GM21381 (cell line): Measurements from ENCODE around the gene EPB41L2.

Source experiments
- ATAC-seq: cut with Tn5 transposase; IDR thresholded peaks from one replicate; pipeline ENCODE4 v1.9.1; 2021; ENCODE audit warnings: mild to moderate bottlenecking, moderate library complexity; ENCODE audit not compliant: unreplicated experiment

The EPB41L2 gene

DNA sequence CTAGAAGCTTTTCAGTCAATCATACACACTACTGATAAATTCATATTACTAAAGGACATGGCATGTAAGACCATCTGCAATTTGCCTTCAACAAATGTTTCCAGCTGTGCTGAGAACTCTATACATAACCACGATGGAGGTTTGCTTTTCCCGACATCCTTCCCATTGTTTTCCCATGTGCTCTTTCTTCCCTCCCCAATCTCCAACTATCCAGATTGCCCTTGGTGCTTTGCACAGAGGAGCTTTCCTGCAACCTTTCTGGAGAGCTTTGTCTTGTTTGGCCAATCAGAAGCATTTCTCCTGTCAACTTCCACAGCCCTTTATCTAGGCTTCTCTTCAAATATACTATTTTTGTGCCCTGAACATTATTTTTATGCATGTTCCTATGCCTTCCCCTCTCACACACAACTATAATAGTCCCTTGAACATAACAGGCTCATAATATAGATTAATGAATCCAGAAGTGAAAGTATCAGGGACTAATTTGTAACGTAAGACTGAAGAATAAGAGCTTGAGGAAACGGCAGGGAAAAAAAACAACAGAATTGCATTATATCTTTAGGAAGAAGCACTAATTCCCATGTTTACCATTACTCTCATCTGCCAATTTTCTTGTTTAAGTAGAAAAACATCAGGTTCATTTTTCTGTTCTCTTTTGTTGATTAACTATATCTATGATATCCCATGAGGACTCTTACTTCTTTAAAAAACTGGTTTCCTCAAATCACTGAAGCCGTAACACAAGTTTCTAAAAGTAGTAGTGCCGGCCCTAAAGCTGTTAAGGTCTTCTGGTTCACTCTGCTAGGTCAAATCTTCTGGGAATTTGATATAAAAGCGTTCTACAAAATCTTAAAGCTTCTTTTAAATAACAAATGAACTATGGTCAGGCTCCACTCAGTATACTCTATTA is 215.8 kb downstream of the EPB41L2 start:
- ATAC-seq: no peak

- ATAC-seq: no peak
Measured at GRCh38 chr6:130846501-130846900, 216.5 kb downstream of the EPB41L2 start.

DNA sequence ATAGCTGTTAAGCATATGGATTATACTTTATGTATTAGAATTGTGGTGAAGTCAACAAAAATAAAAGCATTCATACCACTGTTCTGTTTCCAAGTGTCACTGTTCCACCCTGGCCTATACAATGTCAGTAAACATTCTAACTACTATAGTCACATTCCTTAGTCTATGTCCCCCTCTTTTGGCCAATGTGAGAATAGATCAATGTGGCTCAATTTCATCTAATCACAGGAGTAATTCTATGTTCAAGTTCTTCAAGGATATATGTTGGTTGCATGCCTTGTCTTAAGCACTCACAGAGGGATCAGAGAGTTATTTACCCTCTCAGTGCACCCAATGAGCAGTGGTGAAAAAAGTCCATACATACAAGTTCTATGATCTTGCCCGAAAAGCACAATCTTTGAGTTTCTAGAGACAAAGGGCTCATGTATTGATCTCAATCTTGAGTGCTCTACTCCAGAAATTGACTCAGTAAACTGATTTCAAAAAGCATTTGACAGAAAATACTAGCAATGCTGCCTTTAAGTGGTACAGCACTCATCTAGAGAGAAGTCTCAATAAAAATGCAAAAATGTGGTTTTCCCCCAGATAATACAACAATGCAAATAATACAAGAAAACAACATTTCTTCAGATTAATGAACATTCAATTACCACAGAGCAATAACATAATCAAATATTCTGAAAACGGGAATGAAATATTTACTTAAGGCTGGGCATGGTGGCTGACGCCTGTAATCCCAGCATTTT is 219.3 kb downstream of the EPB41L2 start:
- ATAC-seq: peak; percentile 70

DNA sequence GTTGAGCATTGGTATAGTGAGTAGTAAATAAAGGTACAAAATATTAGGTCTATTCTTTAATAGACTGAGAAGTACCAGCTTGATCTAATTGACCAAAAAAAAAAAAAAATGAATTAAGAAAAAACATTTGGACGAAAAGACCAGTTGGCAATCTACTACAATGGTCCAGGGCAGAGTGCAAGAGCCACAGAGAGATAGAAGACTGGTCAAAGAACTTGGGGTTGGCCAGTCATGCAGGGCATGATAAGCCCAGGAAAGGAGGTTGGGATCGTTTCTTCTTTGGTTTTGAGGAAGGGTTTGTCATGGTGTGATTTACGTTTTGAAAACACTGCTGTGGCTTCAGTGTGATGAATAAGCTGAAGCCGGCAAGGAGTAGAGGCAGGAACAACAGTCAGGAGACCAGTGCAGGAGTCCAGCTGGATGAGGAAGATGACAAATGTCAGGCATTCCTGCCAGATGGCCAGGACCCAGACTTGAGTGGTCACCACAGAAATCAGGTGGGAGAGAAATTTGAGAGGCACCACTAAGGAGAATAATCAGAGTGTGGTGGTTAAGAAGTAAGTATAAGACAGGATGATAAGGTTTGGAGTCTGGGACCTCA is 221.8 kb downstream of the EPB41L2 start:
- no peak for ATAC-seq

DNA sequence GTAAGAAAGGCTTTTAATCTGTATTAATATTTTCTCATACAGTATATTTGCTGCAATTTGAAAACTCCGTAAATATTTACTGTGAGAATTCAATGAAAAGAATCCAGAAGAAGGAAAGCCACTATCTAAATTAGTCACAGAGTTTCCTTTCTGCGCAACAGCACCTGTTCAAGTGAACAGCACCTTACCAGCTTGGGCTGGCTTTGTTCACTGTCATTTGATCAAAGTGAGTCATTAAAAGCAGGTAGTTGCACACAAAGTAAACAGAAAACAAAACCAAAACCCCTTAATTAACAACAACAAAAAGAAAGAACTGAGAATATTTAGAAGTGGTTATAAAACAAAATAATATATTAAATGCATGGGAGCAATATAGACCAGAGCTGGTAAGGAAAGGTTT is 223.0 kb downstream of the EPB41L2 start:
- no peak for ATAC-seq

DNA sequence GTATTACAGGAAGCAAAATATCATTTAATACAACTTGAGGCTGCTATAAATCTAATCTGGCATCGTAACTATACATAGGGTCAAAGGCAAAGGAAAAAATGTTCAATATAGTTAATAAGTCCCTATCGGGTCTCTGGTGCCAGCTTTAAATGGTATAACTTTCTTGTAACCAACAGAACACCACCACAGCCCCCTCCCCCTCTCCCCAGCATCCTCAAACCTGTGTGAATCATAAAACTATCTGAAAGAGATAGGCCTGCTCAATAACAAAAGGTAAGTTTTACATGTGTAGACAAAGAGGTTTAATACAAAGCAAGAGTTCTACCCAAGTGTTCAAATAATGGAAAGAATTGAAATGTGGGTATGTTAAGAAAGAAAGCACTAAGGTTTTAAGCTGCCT is 223.7 kb downstream of the EPB41L2 start:
- ATAC-seq: no peak

DNA sequence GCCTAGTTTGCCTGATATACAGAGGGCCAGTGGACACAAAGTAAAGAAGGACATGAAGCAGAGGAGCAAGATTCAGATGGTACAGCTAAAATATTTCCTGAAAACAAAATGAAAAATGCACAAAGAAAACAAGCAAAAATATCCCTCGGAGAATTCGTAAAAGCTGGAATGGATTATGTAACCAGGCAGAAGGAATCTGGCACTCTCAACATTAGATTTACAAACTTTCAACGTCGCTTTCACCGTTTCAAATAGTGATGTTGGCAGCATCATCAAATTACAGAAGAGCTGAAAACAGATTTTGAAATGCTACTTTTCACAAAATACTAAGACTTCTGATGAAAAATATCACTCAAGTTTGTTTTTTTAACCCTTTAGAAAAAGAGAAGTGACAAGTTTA is 224.1 kb downstream of the EPB41L2 start:
- ATAC-seq: no peak

DNA sequence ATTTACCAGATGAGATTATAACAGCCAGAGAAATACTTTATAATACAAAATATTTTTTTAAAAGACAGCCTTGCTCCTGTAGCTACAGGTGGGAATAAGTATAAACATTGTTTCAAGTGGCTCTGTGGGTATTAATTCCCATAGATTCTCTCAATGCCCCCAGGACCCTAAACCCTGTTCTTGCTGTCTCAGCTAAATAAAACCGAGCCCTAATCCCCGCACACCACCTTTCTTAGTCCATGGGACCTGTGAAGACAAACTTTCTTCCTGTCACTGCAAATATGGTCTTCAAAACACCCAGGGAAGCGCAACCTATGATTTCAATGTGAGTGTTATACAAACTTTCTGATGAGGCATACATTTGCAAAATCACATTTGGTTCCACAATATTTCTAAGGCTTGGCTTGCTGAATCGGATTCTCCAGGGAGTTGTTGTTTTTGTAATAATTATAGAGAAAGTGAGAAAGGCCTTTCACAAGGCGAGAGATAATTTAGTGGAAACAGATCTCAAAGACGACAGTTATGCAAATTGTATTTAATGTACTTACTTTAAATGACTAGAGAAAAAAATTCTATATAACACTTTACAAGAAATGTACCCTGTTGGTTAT is 224.7 kb downstream of the EPB41L2 start:
- ATAC-seq: no peak

GRCh38 chr6:130837067-130837466 is 226.0 kb downstream of the EPB41L2 start:
- no peak for ATAC-seq

GRCh38 chr6:130836055-130836640 is 226.9 kb downstream of the EPB41L2 start:
- no peak for ATAC-seq

- no peak for ATAC-seq
Measured at GRCh38 chr6:130834482-130835251, 228.4 kb downstream of the EPB41L2 start.

DNA sequence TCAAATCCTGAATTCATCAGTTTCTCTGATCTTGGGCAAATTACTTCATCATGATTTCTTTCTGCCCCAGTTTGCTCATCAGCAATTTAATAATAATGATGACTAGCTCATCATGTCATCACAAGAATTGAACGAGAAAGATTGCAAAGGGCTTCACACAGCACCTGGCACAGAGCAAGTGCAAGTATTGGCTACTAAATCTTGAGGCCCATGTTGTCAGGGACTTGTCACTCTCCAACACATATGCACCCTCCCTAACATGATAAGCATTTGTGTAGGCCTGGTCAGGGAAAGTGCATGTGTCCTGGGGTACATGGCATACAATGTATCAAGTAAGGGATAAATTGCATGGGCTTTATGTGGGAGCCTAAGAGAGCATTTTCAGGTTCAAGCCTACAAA is 229.5 kb downstream of the EPB41L2 start:
- no peak for ATAC-seq

GRCh38 chr6:130831607-130832006 is 231.4 kb downstream of the EPB41L2 start:
- no peak for ATAC-seq

- no peak for ATAC-seq
Measured at GRCh38 chr6:130829333-130829910, 233.6 kb downstream of the EPB41L2 start.

GRCh38 chr6:130827247-130828149 is 235.5 kb downstream of the EPB41L2 start, which contains the start of gene SMLR1:
Gene SMLR1 (plus strand): TSS chr6:130827406. CDS start chr6:130827414, 8 bp downstream.
- ATAC-seq: no peak

DNA sequence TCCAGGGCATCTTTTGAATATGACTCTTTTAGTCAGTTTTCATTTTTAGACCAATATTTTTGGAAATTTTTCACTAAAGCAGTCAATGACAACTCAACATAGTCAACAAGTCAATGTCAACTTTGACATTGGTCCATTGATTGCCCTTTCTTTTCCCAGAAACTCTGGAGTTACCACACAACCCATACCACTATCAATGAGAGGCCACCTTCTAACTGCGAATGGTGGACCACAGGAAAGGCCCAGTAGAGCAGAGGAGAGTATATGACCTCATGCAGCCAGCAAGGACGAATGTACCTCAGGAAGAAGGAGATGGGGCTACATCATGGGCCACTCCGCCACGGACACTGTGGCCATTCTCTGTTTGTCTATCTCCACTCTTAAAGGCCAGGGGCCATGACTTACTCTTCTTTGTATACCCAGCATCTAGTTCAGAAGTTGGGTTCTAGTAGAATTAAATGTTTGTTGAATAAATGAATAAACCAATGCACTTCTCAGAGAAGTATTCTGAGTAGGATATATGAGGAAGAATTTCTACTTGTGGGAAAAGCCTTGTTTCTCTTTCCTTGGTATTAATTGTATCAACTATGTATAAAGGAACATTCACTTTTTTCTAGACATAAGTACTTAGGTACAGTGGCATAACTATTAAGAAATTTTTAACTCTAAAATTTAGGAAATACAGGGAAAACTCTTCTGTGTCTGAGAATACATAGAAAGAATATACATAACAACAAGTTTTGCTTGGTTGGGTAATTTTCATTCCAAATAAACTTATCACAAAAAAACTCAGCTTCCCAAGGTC is 236.4 kb downstream of the EPB41L2 start:
- no peak for ATAC-seq

DNA sequence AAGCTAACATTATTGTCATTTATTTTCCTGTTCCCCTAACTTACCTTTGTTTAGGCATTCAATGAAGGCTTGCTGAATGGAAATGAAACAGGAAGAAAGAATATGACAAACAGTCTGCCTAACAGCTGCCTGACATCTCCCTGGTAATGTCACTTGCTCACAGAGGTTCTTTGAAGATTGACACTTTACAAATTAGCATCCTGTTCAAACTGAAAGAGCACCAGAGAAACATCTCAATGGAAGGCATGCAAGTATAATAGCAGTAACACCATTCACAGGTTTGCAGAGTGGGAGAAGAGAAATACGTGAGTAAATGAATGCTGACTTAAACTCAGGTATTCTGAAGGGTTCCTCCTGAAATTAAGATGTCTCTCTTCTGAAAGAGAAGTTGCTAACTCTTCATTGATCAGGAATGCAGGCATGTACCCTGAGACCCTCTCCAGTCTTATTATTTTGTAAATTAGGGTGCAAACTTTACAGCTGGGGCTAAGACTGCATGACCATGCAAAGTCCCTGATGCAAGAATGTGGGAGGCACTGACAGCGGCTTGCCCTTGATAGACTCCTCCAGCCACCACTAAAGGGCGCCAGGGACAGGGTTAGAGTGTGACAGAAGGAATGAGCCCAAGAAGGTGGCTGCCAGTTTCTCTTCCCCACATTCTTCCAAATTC is 237.1 kb downstream of the EPB41L2 start:
- no peak for ATAC-seq
